GM23338 (cell line): ENCODE measurements around the gene PARVB. TPM values are rescaled to one million over a fixed set of nuclear protein-coding genes. Genes with fewer than 3 reads are reported as not detected.

ENCODE experiments used
- ATAC-seq: fragments of 200-7000 bp; cut with Tn5 transposase; 3 replicates; pipeline ENCODE4 v1.9.1; 2020
- DNase-seq: peaks from one replicate; pipeline ENCODE4 v3.0.0-alpha.2; 2015; ENCODE audit warnings: low spot score
- H2AFZ ChIP-seq: fragments of 200-600 bp; sonication (generic); 2 replicates; pipeline ENCODE4 v1.8.0; 2016; ENCODE audit warnings: antibody characterized with exemption, mild to moderate bottlenecking, moderate library complexity
- H3F3A ChIP-seq: fragments of 200-600 bp; sonication (generic); replicated peaks from 2 replicates; pipeline ENCODE4 v1.8.0; 2017; ENCODE audit warnings: antibody characterized with exemption, mixed run types, low read depth
- H3K27ac ChIP-seq: fragments of 200-600 bp; sonication (generic); 2 replicates; pipeline ENCODE4 v1.6.1; 2016; ENCODE audit warnings: low read depth
- H3K27me3 ChIP-seq: fragments of 200-600 bp; sonication (generic); 2 replicates; pipeline ENCODE4 v1.8.0; 2016; ENCODE audit warnings: mild to moderate bottlenecking, mixed run types, moderate library complexity; ENCODE audit not compliant: insufficient read depth
- H3K36me3 ChIP-seq: fragments of 200-600 bp; sonication (generic); 2 replicates; pipeline ENCODE4 v1.8.0; 2016; ENCODE audit warnings: mild to moderate bottlenecking; ENCODE audit not compliant: insufficient read depth
- H3K4me1 ChIP-seq: fragments of 200-600 bp; sonication (generic); 2 replicates; pipeline ENCODE4 v1.8.0; 2016; ENCODE audit warnings: mild to moderate bottlenecking, moderate library complexity; ENCODE audit not compliant: insufficient read depth
- H3K4me2 ChIP-seq: fragments of 200-600 bp; sonication (generic); 2 replicates; pipeline ENCODE4 v1.7.1; 2017; ENCODE audit warnings: mixed run types
- H3K4me3 ChIP-seq: fragments of 200-600 bp; sonication (generic); 2 replicates; pipeline ENCODE4 v1.6.1; 2016; ENCODE audit warnings: mixed run types
- H3K79me2 ChIP-seq: fragments of 200-600 bp; sonication (generic); replicated peaks from 2 replicates; pipeline ENCODE4 v1.8.0; 2017; ENCODE audit warnings: mild to moderate bottlenecking; ENCODE audit not compliant: insufficient read depth
- H3K9me2 ChIP-seq: fragments of 200-600 bp; sonication (generic); 2 replicates; pipeline ENCODE4 v1.8.0; 2017; ENCODE audit not compliant: insufficient read depth
- H4K20me1 ChIP-seq: fragments of 200-600 bp; sonication (generic); replicated peaks from 2 replicates; pipeline ENCODE4 v1.8.0; 2017; ENCODE audit warnings: mild to moderate bottlenecking; ENCODE audit not compliant: insufficient read depth
- H3K27ac Mint-ChIP-seq: 2 replicates; pipeline ENCODE4 v1.8.0; 2020; ENCODE audit warnings: inconsistent platforms, mild to moderate bottlenecking, moderate library complexity, mixed read lengths
- H3K27me3 Mint-ChIP-seq: 3 replicates; pipeline ENCODE4 v1.8.0; 2022; ENCODE audit warnings: low read depth, mild to moderate bottlenecking, moderate library complexity, mixed read lengths, inconsistent platforms; ENCODE audit not compliant: insufficient read depth, poor library complexity
- H3K36me3 Mint-ChIP-seq: 3 replicates; pipeline ENCODE4 v1.8.0; 2021; ENCODE audit warnings: low read depth, mild to moderate bottlenecking, inconsistent platforms, moderate library complexity, mixed read lengths
- H3K4me1 Mint-ChIP-seq: 3 replicates; pipeline ENCODE4 v1.8.0; 2020; ENCODE audit warnings: mild to moderate bottlenecking, inconsistent platforms, mixed read lengths
- H3K4me3 Mint-ChIP-seq: 3 replicates; pipeline ENCODE4 v1.8.0; 2021; ENCODE audit warnings: moderate library complexity, mild to moderate bottlenecking, inconsistent platforms, mixed read lengths
- H3K9me3 Mint-ChIP-seq: 3 replicates; pipeline ENCODE4 v1.8.0; 2020; ENCODE audit warnings: moderate library complexity, mild to moderate bottlenecking, inconsistent platforms, mixed read lengths
- CREB1 ChIP-seq: fragments of 250-450 bp; sonication (Bioruptor Pico); IDR thresholded peaks from 2 replicates; pipeline ENCODE4 v1.5.0; 2020; ENCODE audit warnings: low read depth, mild to moderate bottlenecking, moderate library complexity
- EZH2 ChIP-seq: fragments of 200-600 bp; sonication (generic); IDR thresholded peaks from one replicate; pipeline ENCODE4 v1.8.0; 2017; ENCODE audit warnings: antibody characterized with exemption, mild to moderate bottlenecking, low read depth; ENCODE audit not compliant: unreplicated experiment
- NANOG ChIP-seq: IDR thresholded peaks from 2 replicates; pipeline ENCODE4 v1.6.1; 2016; ENCODE audit warnings: antibody characterized with exemption, borderline replicate concordance
- POLR2AphosphoS5 ChIP-seq: IDR thresholded peaks from 2 replicates; pipeline ENCODE4 v1.6.1; 2016; ENCODE audit warnings: antibody characterized with exemption, low read depth
- STAT1 ChIP-seq: IDR thresholded peaks from one replicate; pipeline ENCODE4 v1.6.1; 2016; ENCODE audit warnings: antibody characterized with exemption; ENCODE audit not compliant: unreplicated experiment
- ZNF114 ChIP-seq: fragments of 250-450 bp; sonication (Bioruptor Pico); IDR thresholded peaks from 2 replicates; pipeline ENCODE4 v1.5.0; 2020; ENCODE audit warnings: mild to moderate bottlenecking, moderate library complexity
- ZNF331 ChIP-seq: fragments of 250-450 bp; sonication (Bioruptor Pico); IDR thresholded peaks from 2 replicates; pipeline ENCODE4 v1.5.0; 2020; ENCODE audit warnings: low read depth, mild to moderate bottlenecking, moderate library complexity
- polyA plus RNA-seq: library from polyadenylated mRNA; unstranded; fragments of >200 nt; fragmentation: Nextera tagmentation; extraction: Ambion mirVana; gene quantifications from 2 replicates; pipeline ENCODE4 v1.2.1, GENCODE V29; 2016
- total RNA-seq: library from RNA; depleted of rRNA; stranded (reverse); fragments of >200 nt; shearing (Covaris generic); gene quantifications from 2 replicates; pipeline ENCODE4 v1.2.3, GENCODE V29; 2014
- TF ChIP-seq, protein P1 (sequence below): IDR thresholded peaks from one replicate; pipeline ENCODE4 v1.6.1; 2018; ENCODE audit warnings: antibody characterized with exemption; ENCODE audit not compliant: unreplicated experiment
- TF ChIP-seq, protein P2 (sequence below): fragments of 250-450 bp; sonication (Bioruptor Pico); IDR thresholded peaks from 2 replicates; pipeline ENCODE4 v1.5.0; 2020; ENCODE audit warnings: mild to moderate bottlenecking, moderate library complexity
- TF ChIP-seq, protein P3 (sequence below), 2 experiments: fragments of 200-600 bp in 1 of 2; sonication (generic) in 1 of 2; conservative IDR thresholded peaks; 2 replicates each; pipeline versions ENCODE4 v1.5.1 to v1.6.1; 2016 to 2017; ENCODE audit warnings: antibody characterized with exemption in 2 of 2, low read depth in 2 of 2, mild to moderate bottlenecking in 2 of 2, moderate library complexity in 1 of 2

Gene PARVB
- total and polyA plus RNA-seq, 2 experiments from 2014 or later, result 4.3 to 7.7 TPM

GRCh38 chr22:44200855-44201550 lies 176.9 kb downstream of the PARVB start:
- Histone ChIP-seq H3K27me3 (no peaks in the 10 kb centered on the region), H3K4me2 (no peak overlapping the region), H3K27ac (no peak overlapping the region), H3K4me3 (no peak overlapping the region), H3K4me1 (no peaks in the 10 kb centered on the region), H4K20me1 (no peaks in the 10 kb centered on the region), H3K36me3 (no peaks in the 10 kb centered on the region), H3K79me2 (no peaks in the 10 kb centered on the region), H3K9me2 (no peaks in the 10 kb centered on the region), H2AFZ (peak overlapping the region; percentile 69; the same call in 1 of the 2 replicates), H3F3A (no peaks in the 10 kb centered on the region)
- H3K36me3 Mint-ChIP-seq, result no peaks in the 10 kb centered on the region
- TF ChIP-seq EZH2, result no peak
- no peak for TF ChIP-seq CREB1 (CRISPR knock-in tag)
- no peak for TF ChIP-seq ZNF331 (CRISPR knock-in tag)
- TF ChIP-seq, protein P1, sequence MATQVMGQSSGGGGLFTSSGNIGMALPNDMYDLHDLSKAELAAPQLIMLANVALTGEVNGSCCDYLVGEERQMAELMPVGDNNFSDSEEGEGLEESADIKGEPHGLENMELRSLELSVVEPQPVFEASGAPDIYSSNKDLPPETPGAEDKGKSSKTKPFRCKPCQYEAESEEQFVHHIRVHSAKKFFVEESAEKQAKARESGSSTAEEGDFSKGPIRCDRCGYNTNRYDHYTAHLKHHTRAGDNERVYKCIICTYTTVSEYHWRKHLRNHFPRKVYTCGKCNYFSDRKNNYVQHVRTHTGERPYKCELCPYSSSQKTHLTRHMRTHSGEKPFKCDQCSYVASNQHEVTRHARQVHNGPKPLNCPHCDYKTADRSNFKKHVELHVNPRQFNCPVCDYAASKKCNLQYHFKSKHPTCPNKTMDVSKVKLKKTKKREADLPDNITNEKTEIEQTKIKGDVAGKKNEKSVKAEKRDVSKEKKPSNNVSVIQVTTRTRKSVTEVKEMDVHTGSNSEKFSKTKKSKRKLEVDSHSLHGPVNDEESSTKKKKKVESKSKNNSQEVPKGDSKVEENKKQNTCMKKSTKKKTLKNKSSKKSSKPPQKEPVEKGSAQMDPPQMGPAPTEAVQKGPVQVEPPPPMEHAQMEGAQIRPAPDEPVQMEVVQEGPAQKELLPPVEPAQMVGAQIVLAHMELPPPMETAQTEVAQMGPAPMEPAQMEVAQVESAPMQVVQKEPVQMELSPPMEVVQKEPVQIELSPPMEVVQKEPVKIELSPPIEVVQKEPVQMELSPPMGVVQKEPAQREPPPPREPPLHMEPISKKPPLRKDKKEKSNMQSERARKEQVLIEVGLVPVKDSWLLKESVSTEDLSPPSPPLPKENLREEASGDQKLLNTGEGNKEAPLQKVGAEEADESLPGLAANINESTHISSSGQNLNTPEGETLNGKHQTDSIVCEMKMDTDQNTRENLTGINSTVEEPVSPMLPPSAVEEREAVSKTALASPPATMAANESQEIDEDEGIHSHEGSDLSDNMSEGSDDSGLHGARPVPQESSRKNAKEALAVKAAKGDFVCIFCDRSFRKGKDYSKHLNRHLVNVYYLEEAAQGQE, result no peak
- no peak for TF ChIP-seq POLR2AphosphoS5
- TF ChIP-seq ZNF114 (CRISPR knock-in tag), result no peak
- H3K4me3 Mint-ChIP-seq, result no peak overlapping the region
- DNase-seq (no peak), ATAC-seq (no peak)
- no peaks in the 10 kb centered on the region for H3K9me3 Mint-ChIP-seq
- peaks cover 2% of the 10 kb centered on the region for H3K27me3 Mint-ChIP-seq
- H3K4me1 Mint-ChIP-seq, result peaks cover 4% of the 10 kb centered on the region; the same call in 1 of the 3 replicates
- H3K27ac Mint-ChIP-seq, result no peak overlapping the region

GRCh38 chr22:44201665-44202064 lies 177.6 kb downstream of the PARVB start:
- Mint-ChIP-seq H3K9me3 (no peaks in the 10 kb centered on the region), H3K36me3 (no peaks in the 10 kb centered on the region), H3K4me1 (peaks cover 2% of the 10 kb centered on the region; the same call in 1 of the 3 replicates), H3K4me3 (no peak overlapping the region), H3K27ac (no peak overlapping the region), H3K27me3 (peaks cover 2% of the 10 kb centered on the region)
- no peaks in the 10 kb centered on the region for H3F3A ChIP-seq
- no peaks in the 10 kb centered on the region for H3K36me3 ChIP-seq
- no peak overlapping the region for H3K27ac ChIP-seq
- H3K79me2 ChIP-seq, result no peaks in the 10 kb centered on the region
- H3K4me3 ChIP-seq, result no peak overlapping the region
- no peak overlapping the region for H3K4me2 ChIP-seq
- ATAC-seq (no peak), DNase-seq (no peak)
- no peak overlapping the region for H2AFZ ChIP-seq
- no peaks in the 10 kb centered on the region for H3K27me3 ChIP-seq
- no peaks in the 10 kb centered on the region for H3K4me1 ChIP-seq
- no peaks in the 10 kb centered on the region for H3K9me2 ChIP-seq
- no peaks in the 10 kb centered on the region for H4K20me1 ChIP-seq
- TF ChIP-seq EZH2, result no peak
- TF ChIP-seq POLR2AphosphoS5, result no peak
- TF ChIP-seq, protein P2, sequence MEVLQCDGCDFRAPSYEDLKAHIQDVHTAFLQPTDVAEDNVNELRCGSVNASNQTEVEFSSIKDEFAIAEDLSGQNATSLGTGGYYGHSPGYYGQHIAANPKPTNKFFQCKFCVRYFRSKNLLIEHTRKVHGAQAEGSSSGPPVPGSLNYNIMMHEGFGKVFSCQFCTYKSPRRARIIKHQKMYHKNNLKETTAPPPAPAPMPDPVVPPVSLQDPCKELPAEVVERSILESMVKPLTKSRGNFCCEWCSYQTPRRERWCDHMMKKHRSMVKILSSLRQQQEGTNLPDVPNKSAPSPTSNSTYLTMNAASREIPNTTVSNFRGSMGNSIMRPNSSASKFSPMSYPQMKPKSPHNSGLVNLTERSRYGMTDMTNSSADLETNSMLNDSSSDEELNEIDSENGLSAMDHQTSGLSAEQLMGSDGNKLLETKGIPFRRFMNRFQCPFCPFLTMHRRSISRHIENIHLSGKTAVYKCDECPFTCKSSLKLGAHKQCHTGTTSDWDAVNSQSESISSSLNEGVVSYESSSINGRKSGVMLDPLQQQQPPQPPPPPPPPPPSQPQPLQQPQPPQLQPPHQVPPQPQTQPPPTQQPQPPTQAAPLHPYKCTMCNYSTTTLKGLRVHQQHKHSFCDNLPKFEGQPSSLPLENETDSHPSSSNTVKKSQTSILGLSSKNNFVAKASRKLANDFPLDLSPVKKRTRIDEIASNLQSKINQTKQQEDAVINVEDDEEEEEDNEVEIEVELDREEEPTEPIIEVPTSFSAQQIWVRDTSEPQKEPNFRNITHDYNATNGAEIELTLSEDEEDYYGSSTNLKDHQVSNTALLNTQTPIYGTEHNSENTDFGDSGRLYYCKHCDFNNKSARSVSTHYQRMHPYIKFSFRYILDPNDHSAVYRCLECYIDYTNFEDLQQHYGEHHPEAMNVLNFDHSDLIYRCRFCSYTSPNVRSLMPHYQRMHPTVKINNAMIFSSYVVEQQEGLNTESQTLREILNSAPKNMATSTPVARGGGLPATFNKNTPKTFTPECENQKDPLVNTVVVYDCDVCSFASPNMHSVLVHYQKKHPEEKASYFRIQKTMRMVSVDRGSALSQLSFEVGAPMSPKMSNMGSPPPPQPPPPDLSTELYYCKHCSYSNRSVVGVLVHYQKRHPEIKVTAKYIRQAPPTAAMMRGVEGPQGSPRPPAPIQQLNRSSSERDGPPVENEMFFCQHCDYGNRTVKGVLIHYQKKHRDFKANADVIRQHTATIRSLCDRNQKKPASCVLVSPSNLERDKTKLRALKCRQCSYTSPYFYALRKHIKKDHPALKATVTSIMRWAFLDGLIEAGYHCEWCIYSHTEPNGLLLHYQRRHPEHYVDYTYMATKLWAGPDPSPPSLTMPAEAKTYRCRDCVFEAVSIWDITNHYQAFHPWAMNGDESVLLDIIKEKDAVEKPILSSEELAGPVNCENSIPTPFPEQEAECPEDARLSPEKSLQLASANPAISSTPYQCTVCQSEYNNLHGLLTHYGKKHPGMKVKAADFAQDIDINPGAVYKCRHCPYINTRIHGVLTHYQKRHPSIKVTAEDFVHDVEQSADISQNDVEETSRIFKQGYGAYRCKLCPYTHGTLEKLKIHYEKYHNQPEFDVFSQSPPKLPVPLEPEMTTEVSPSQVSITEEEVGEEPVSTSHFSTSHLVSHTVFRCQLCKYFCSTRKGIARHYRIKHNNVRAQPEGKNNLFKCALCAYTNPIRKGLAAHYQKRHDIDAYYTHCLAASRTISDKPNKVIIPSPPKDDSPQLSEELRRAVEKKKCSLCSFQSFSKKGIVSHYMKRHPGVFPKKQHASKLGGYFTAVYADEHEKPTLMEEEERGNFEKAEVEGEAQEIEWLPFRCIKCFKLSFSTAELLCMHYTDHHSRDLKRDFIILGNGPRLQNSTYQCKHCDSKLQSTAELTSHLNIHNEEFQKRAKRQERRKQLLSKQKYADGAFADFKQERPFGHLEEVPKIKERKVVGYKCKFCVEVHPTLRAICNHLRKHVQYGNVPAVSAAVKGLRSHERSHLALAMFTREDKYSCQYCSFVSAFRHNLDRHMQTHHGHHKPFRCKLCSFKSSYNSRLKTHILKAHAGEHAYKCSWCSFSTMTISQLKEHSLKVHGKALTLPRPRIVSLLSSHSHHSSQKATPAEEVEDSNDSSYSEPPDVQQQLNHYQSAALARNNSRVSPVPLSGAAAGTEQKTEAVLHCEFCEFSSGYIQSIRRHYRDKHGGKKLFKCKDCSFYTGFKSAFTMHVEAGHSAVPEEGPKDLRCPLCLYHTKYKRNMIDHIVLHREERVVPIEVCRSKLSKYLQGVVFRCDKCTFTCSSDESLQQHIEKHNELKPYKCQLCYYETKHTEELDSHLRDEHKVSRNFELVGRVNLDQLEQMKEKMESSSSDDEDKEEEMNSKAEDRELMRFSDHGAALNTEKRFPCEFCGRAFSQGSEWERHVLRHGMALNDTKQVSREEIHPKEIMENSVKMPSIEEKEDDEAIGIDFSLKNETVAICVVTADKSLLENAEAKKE (CRISPR knock-in tag), result no peak
- no peak for TF ChIP-seq ZNF114 (CRISPR knock-in tag)
- no peak for TF ChIP-seq STAT1
- TF ChIP-seq, protein P3, sequence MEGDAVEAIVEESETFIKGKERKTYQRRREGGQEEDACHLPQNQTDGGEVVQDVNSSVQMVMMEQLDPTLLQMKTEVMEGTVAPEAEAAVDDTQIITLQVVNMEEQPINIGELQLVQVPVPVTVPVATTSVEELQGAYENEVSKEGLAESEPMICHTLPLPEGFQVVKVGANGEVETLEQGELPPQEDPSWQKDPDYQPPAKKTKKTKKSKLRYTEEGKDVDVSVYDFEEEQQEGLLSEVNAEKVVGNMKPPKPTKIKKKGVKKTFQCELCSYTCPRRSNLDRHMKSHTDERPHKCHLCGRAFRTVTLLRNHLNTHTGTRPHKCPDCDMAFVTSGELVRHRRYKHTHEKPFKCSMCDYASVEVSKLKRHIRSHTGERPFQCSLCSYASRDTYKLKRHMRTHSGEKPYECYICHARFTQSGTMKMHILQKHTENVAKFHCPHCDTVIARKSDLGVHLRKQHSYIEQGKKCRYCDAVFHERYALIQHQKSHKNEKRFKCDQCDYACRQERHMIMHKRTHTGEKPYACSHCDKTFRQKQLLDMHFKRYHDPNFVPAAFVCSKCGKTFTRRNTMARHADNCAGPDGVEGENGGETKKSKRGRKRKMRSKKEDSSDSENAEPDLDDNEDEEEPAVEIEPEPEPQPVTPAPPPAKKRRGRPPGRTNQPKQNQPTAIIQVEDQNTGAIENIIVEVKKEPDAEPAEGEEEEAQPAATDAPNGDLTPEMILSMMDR (conservative IDR thresholded peaks at IDR 0.05; ENCODE audit: low read depth in 2 of 2), result no peak
- TF ChIP-seq NANOG, result no peak
- no peak for TF ChIP-seq CREB1 (CRISPR knock-in tag)
